K562 (cell line): ENCODE measurements around the gene FKBP8. TPM values are rescaled to one million over a fixed set of nuclear protein-coding genes. Genes with fewer than 3 reads are reported as not detected.

Experiments used
- CEBPG ChIP-seq, 3 experiments: fragments of 200-800 bp in 1 of 3; sonication (Bioruptor generic) in 1 of 3; sonication (generic) in 1 of 3; formaldehyde crosslinking in 1 of 3; IDR thresholded peaks in 2 of 3; conservative IDR thresholded peaks in 1 of 3; 2 replicates each; pipeline versions ENCODE4 v1.6.1 to v1.8.0; 2016 to 2022; ENCODE audit warnings: missing compliant biosample characterization in 2 of 3, missing genetic modification characterization in 2 of 3, mild to moderate bottlenecking in 1 of 3, missing genetic modification reagents in 1 of 3
- CEBPZ ChIP-seq: fragments of 150-350 bp; IDR thresholded peaks from 2 replicates; pipeline ENCODE4 v1.6.1; 2014; ENCODE audit warnings: low read depth, mild to moderate bottlenecking, low read length, borderline replicate concordance
- CHCHD3 ChIP-seq: fragments of 250-450 bp; sonication (Bioruptor Pico); IDR thresholded peaks from 2 replicates; pipeline ENCODE4 v2.1.2; 2022; ENCODE audit warnings: mild to moderate bottlenecking
- E4F1 ChIP-seq: fragments of 250-450 bp; sonication (Bioruptor Pico); IDR thresholded peaks from 2 replicates; pipeline ENCODE4 v1.5.0; 2021; ENCODE audit warnings: mild to moderate bottlenecking, borderline replicate concordance
- EP400 ChIP-seq: fragments of 450-650 bp; IDR thresholded peaks from 2 replicates; pipeline ENCODE4 v1.6.1; 2017; ENCODE audit warnings: antibody characterized with exemption, mild to moderate bottlenecking, moderate library complexity
- KDM5B ChIP-seq: fragments of 200-600 bp; sonication (generic); IDR thresholded peaks from 2 replicates; pipeline ENCODE4 v1.6.1; 2012; ENCODE audit warnings: low read depth, mild to moderate bottlenecking, moderate library complexity, low read length, control low read depth, inconsistent platforms; ENCODE audit not compliant: insufficient replicate concordance
- L3MBTL2 ChIP-seq: fragments of 450-650 bp; IDR thresholded peaks from 2 replicates; pipeline ENCODE4 v1.6.1; 2016; ENCODE audit warnings: mild to moderate bottlenecking, moderate library complexity
- RCOR1 ChIP-seq, 2 experiments: IDR thresholded peaks; 2 replicates each; pipeline ENCODE4 v1.6.1; 2012; ENCODE audit warnings: low read depth in 2 of 2, low read length in 2 of 2, borderline replicate concordance in 1 of 2, improper control_type of control experiment in 1 of 2
- SNAPC5 ChIP-seq: fragments of 250-450 bp; sonication (Bioruptor Pico); IDR thresholded peaks from 2 replicates; pipeline ENCODE4 v1.8.0; 2021; ENCODE audit warnings: moderate library complexity, mild to moderate bottlenecking, inconsistent platforms
- SRSF7 ChIP-seq: fragments of 200-400 bp; formaldehyde crosslinking; optimal IDR thresholded peaks from 2 replicates; pipeline ENCODE3; 2017; ENCODE audit warnings: mild to moderate bottlenecking, low read depth, low read length
- STAT6 ChIP-seq: sonication (generic); formaldehyde crosslinking; IDR thresholded peaks from 2 replicates; pipeline ENCODE4 v1.8.1; 2023; ENCODE audit warnings: mild to moderate bottlenecking, missing genetic modification reagents
- polyA plus RNA-seq, 8 experiments: library from polyadenylated mRNA; depleted of rRNA in 4 of 8; stranded (reverse) in 5 of 8; unstranded in 3 of 8; fragments of >200 nt; fragmentation: Nextera tagmentation in 2 of 8; fragmentation: Illumina TruSeq in 1 of 8; extraction: Ambion mirVana in 2 of 8; extraction: Trizol in 1 of 8; gene quantifications; 2 replicates each; pipeline versions ENCODE4 v1.2.1 to v1.2.3, GENCODE V29; 2011 to 2014; ENCODE audit warnings: inconsistent platforms in 1 of 8, missing spikeins in 1 of 8
- total RNA-seq, 7 experiments: library from RNA; depleted of rRNA in 6 of 7; stranded (reverse); fragments of >200 nt in 6 of 7; fragmentation: Illumina TruSeq in 2 of 7; extraction: Trizol in 2 of 7; gene quantifications; 2 replicates each; pipeline versions ENCODE4 v1.2.1 to v1.2.3, GENCODE V29; 2011 to 2021; ENCODE audit warnings: low replicate concordance in 1 of 7

Gene FKBP8
- total and polyA plus RNA-seq, 9 of the 15 experiments (the other 6 are each of a cell fraction or from before 2014, with no cell fraction given), result 0.46 to 236 (median 104) TPM

GRCh38 chr19:18589380-18590272, 46.3 kb upstream of the FKBP8 start (continued):
- TF ChIP-seq EP400 (peak; percentile 79), L3MBTL2 (peak; percentile 100), STAT6 (CRISPR knock-in tag) (0 out of 2 replicates have a peak, but pooled peaks have one; percentile 73), CEBPZ (no peak), CHCHD3 (CRISPR knock-in tag) (no peak), SNAPC5 (CRISPR knock-in tag) (no peak), RCOR1 (IDR thresholded peaks at IDR 0.05; ENCODE audit: borderline replicate concordance in 1 of 2, low read depth in 2 of 2, low read length in 2 of 2) (no peak; a peak in 1 of 4 replicates), CEBPG (CRISPR knock-in tag; IDR thresholded peaks at IDR 0.05) (peak; percentile 42; the same call in 1 of the 2 replicates), CEBPG (tag; conservative IDR thresholded peaks at IDR 0.05 in 1 of 2, IDR thresholded peaks at IDR 0.05 in 1 of 2) (no peak), SRSF7 (no peak), KDM5B (no peak), E4F1 (CRISPR knock-in tag) (no peak)
